T-helper 9 cell (primary cell): ENCODE data around the gene COBLL1.

Experiments used
- DNase-seq: peaks from one replicate; pipeline ENCODE4 v3.0.0-alpha.2; 2020

COBLL1 gene

GRCh38 chr2:164816900-164817299 is 24.7 kb downstream of the COBLL1 start:
- no peak for DNase-seq

GRCh38 chr2:164816046-164816445 is 25.6 kb downstream of the COBLL1 start:
- DNase-seq, result no peak

GRCh38 chr2:164815071-164815793 is 26.4 kb downstream of the COBLL1 start:
- DNase-seq, result no peak

GRCh38 chr2:164813535-164813934 is 28.1 kb downstream of the COBLL1 start:
- DNase-seq, result no peak

- DNase-seq, result no peak
Measured at GRCh38 chr2:164812378-164812777, 29.2 kb downstream of the COBLL1 start.

GRCh38 chr2:164811819-164812218 is 29.8 kb downstream of the COBLL1 start:
- DNase-seq, result no peak

GRCh38 chr2:164810843-164811242 is 30.8 kb downstream of the COBLL1 start:
- no peak for DNase-seq

GRCh38 chr2:164808776-164809175 is 32.8 kb downstream of the COBLL1 start:
- no peak for DNase-seq

GRCh38 chr2:164803776-164804466 is 37.7 kb downstream of the COBLL1 start:
- no peak for DNase-seq

- DNase-seq, result no peak
Measured at GRCh38 chr2:164802095-164802707, 39.4 kb downstream of the COBLL1 start.

GRCh38 chr2:164800572-164800971 is 41.1 kb downstream of the COBLL1 start:
- DNase-seq, result no peak

- DNase-seq, result no peak
Measured at GRCh38 chr2:164797627-164798026, 44.0 kb downstream of the COBLL1 start.

GRCh38 chr2:164796999-164797398 is 44.6 kb downstream of the COBLL1 start:
- DNase-seq, result no peak

- DNase-seq, result no peak
Measured at GRCh38 chr2:164794432-164795231, 47.0 kb downstream of the COBLL1 start.

- DNase-seq, result no peak
Measured at GRCh38 chr2:164794016-164794415, 47.6 kb downstream of the COBLL1 start.

GRCh38 chr2:164793529-164793928 is 48.1 kb downstream of the COBLL1 start:
- DNase-seq, result no peak

- no peak for DNase-seq
Measured at GRCh38 chr2:164792316-164793170, 49.1 kb downstream of the COBLL1 start.

GRCh38 chr2:164789968-164790367 is 51.7 kb downstream of the COBLL1 start:
- DNase-seq, result no peak

- no peak for DNase-seq
Measured at GRCh38 chr2:164786787-164787186, 54.8 kb downstream of the COBLL1 start.

GRCh38 chr2:164785457-164785856 is 56.2 kb downstream of the COBLL1 start:
- DNase-seq, result no peak

GRCh38 chr2:164784376-164784775 is 57.2 kb downstream of the COBLL1 start:
- no peak for DNase-seq

- no peak for DNase-seq
Measured at GRCh38 chr2:164782323-164782722, 59.3 kb downstream of the COBLL1 start.
